Measurements from ENCODE around the gene C17orf107. TPM values are rescaled to one million over a fixed set of nuclear protein-coding genes. Genes with fewer than 3 reads are reported as not detected.

The C17orf107 gene
- total and polyA plus RNA-seq, 2 of the 13 experiments (the other 11 are each of a cell fraction or from before 2014, with no cell fraction given) = 0.20 to 0.59 TPM

GRCh38 chr17:4948166-4948930, 49.0 kb downstream of the C17orf107 start, which contains the start of gene PFN1 (continued):
- TF ChIP-seq, protein P1, sequence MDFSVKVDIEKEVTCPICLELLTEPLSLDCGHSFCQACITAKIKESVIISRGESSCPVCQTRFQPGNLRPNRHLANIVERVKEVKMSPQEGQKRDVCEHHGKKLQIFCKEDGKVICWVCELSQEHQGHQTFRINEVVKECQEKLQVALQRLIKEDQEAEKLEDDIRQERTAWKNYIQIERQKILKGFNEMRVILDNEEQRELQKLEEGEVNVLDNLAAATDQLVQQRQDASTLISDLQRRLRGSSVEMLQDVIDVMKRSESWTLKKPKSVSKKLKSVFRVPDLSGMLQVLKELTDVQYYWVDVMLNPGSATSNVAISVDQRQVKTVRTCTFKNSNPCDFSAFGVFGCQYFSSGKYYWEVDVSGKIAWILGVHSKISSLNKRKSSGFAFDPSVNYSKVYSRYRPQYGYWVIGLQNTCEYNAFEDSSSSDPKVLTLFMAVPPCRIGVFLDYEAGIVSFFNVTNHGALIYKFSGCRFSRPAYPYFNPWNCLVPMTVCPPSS (IDR thresholded peaks at IDR 0.05) = no peak
- TF ChIP-seq ZNF790 (CRISPR knock-in tag; IDR thresholded peaks at IDR 0.05; ENCODE audit: borderline replicate concordance) (peak; percentile 76; the same call in 1 of the 2 replicates), ZNF883 (CRISPR knock-in tag; IDR thresholded peaks at IDR 0.05; ENCODE audit: not compliant biosample characterization) (peak; percentile 17), ARID2 (CRISPR knock-in tag; IDR thresholded peaks at IDR 0.05; ENCODE audit: borderline replicate concordance) (no peak; the same call in 1 of the 2 replicates), ATF7-NPFF (CRISPR knock-in tag; IDR thresholded peaks at IDR 0.05; ENCODE audit: low read depth) (no peak), AKAP8 (CRISPR knock-in tag; IDR thresholded peaks at IDR 0.05) (peak; percentile 72; the same call in 1 of the 2 replicates), ZBTB38 (CRISPR knock-in tag; IDR thresholded peaks at IDR 0.05) (peak; percentile 22; the same call in 1 of the 2 replicates), ZBTB33 (CRISPR knock-in tag; IDR thresholded peaks at IDR 0.05) (0 out of 2 replicates have a peak, but pooled peaks have one; percentile 5), ZNF644 (CRISPR knock-in tag; IDR thresholded peaks at IDR 0.05; ENCODE audit: low read depth) (no peak), ZNF513 (CRISPR knock-in tag; conservative IDR thresholded peaks at IDR 0.05) (0 out of 2 replicates have a peak, but pooled peaks have one; percentile 20), GTF2F1 (IDR thresholded peaks at IDR 0.05; ENCODE audit: low read length) (no peak), ATAD3A (CRISPR knock-in tag; IDR thresholded peaks at IDR 0.05) (no peak), ZMAT5 (CRISPR knock-in tag; IDR thresholded peaks at IDR 0.05; ENCODE audit: borderline replicate concordance, low read depth) (no peak)
- TF ChIP-seq, protein P2, sequence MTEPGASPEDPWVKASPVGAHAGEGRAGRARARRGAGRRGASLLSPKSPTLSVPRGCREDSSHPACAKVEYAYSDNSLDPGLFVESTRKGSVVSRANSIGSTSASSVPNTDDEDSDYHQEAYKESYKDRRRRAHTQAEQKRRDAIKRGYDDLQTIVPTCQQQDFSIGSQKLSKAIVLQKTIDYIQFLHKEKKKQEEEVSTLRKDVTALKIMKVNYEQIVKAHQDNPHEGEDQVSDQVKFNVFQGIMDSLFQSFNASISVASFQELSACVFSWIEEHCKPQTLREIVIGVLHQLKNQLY (CRISPR knock-in tag; IDR thresholded peaks at IDR 0.05) = no peak
- TF ChIP-seq, protein P3, sequence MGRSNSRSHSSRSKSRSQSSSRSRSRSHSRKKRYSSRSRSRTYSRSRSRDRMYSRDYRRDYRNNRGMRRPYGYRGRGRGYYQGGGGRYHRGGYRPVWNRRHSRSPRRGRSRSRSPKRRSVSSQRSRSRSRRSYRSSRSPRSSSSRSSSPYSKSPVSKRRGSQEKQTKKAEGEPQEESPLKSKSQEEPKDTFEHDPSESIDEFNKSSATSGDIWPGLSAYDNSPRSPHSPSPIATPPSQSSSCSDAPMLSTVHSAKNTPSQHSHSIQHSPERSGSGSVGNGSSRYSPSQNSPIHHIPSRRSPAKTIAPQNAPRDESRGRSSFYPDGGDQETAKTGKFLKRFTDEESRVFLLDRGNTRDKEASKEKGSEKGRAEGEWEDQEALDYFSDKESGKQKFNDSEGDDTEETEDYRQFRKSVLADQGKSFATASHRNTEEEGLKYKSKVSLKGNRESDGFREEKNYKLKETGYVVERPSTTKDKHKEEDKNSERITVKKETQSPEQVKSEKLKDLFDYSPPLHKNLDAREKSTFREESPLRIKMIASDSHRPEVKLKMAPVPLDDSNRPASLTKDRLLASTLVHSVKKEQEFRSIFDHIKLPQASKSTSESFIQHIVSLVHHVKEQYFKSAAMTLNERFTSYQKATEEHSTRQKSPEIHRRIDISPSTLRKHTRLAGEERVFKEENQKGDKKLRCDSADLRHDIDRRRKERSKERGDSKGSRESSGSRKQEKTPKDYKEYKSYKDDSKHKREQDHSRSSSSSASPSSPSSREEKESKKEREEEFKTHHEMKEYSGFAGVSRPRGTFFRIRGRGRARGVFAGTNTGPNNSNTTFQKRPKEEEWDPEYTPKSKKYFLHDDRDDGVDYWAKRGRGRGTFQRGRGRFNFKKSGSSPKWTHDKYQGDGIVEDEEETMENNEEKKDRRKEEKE (IDR thresholded peaks at IDR 0.05) = no peak
- TF ChIP-seq, protein P4, sequence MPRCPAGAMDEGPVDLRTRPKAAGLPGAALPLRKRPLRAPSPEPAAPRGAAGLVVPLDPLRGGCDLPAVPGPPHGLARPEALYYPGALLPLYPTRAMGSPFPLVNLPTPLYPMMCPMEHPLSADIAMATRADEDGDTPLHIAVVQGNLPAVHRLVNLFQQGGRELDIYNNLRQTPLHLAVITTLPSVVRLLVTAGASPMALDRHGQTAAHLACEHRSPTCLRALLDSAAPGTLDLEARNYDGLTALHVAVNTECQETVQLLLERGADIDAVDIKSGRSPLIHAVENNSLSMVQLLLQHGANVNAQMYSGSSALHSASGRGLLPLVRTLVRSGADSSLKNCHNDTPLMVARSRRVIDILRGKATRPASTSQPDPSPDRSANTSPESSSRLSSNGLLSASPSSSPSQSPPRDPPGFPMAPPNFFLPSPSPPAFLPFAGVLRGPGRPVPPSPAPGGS (CRISPR knock-in tag; IDR thresholded peaks at IDR 0.05) = peak; percentile 93

Data from HepG2 (cell line).